Measurements from ENCODE around the gene BCL2L11.

Gene BCL2L11

GRCh38 chr2:111205774-111206173, 85.1 kb downstream of the BCL2L11 start:
- no peak overlapping the region for H3K4me3 ChIP-seq (ENCODE audit: low read length)
- no peak for DNase-seq (ENCODE audit: low read depth, low spot score)

- no peak overlapping the region for H3K4me3 ChIP-seq (ENCODE audit: low read length)
- no peak for DNase-seq (ENCODE audit: low read depth, low spot score)
These were observed 87.1 kb downstream of the BCL2L11 start for GRCh38 chr2:111207851-111208250.

GRCh38 chr2:111208639-111209038, 87.9 kb downstream of the BCL2L11 start:
- DNase-seq (ENCODE audit: low read depth, low spot score) = no peak
- H3K4me3 ChIP-seq (ENCODE audit: low read length) = no peak overlapping the region

- no peak overlapping the region for H3K4me3 ChIP-seq (ENCODE audit: low read length)
- no peak for DNase-seq (ENCODE audit: low read depth, low spot score)
These were observed 88.4 kb downstream of the BCL2L11 start for GRCh38 chr2:111209045-111209514.

- no peak overlapping the region for H3K4me3 ChIP-seq (ENCODE audit: low read length)
- no peak for DNase-seq (ENCODE audit: low read depth, low spot score)
These were observed 89.3 kb downstream of the BCL2L11 start for GRCh38 chr2:111210036-111210435.

- H3K4me3 ChIP-seq (ENCODE audit: low read length) = no peak overlapping the region
- no peak for DNase-seq (ENCODE audit: low read depth, low spot score)
These were observed 93.2 kb downstream of the BCL2L11 start for GRCh38 chr2:111213877-111214276.

- no peak for DNase-seq (ENCODE audit: low read depth, low spot score)
- H3K4me3 ChIP-seq (ENCODE audit: low read length) = no peak overlapping the region
These were observed 96.3 kb downstream of the BCL2L11 start for GRCh38 chr2:111216811-111217652.

Data from Jurkat, Clone E6-1 (cell line).